GM12865 (cell line): ENCODE data around the gene MYCL.
A peak's percentile ranks its signal among the peaks of the same experiment; 100 is the strongest.

Source experiments
- DNase-seq: peaks from one replicate; pipeline ENCODE4 v3.0.0; 2010; ENCODE audit warnings: low read depth
- H3K4me3 ChIP-seq: 2 replicates; pipeline ENCODE4 v1.5.1; 2011; ENCODE audit warnings: mild to moderate bottlenecking, low read depth, low read length, control low read depth
- TF ChIP-seq, protein P1 (sequence below): IDR thresholded peaks from 2 replicates; pipeline ENCODE4 v1.5.1; 2011; ENCODE audit warnings: low read length, control low read depth, low read depth, inconsistent platforms; ENCODE audit not compliant: insufficient read depth; ENCODE audit errors: missing control alignments

Gene MYCL, protein sequence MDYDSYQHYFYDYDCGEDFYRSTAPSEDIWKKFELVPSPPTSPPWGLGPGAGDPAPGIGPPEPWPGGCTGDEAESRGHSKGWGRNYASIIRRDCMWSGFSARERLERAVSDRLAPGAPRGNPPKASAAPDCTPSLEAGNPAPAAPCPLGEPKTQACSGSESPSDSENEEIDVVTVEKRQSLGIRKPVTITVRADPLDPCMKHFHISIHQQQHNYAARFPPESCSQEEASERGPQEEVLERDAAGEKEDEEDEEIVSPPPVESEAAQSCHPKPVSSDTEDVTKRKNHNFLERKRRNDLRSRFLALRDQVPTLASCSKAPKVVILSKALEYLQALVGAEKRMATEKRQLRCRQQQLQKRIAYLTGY

DNA sequence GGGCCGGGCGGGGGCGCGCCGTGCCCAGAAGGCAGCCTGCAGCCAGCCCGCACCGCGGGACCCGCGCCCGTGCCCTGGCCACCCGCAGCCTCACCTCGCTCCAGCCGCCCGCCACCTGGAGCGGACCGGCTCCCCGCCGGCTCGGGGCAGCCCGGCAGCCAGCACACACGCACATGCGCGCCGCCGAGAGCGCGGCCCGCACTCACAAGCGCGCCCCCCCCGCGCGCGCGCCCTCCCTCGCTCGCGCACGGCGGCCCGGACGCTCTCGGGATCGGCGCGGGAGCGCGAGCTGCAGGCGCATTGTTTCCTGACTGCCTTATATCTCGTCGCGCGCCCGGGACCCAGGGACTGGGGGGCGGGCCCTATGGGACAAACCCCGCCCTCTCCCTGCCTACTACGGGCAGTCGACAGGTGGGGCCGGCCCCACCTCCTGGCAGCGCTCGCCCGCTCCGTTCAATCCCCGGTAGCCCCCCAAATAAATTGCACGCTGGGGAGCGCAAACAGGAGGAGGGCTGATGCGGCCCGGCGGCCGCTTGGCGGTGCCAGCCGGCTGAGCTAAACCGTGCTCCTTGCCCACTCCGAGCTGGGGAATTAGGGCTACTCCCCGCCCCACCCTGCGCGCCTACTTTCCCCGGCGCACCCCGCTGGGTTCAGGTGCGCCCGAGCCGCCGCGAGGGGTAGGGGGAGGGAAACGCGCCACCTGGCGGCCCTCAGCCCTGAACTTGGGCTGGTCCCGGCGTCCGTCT lies at the start of gene MYCL:
MYCL (minus strand) TSS at position 204 of the 746 bp plus-strand sequence. CDS start 483 bp downstream, outside the sequence.
- DNase-seq = peak; percentile 93

DNA sequence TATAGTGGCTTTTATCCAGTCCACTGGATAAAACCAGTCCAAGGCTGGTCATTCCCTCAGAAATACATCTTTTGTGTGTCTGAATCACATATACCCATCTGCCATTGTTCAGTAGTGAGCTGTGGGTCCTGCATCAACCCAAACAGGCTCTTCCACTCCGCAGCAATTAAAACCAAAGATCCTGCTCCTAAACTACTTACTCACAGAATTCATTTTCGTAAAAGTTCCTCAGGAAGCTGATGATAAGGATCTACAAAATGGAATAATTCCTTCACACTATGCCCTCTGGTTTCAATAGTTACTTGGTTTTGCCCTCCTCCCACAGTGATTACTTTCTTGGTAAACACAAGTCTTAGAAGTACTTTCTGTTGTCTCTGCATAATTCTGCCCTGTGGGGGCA lies 48.2 kb upstream of the MYCL start:
- TF ChIP-seq, protein P1, sequence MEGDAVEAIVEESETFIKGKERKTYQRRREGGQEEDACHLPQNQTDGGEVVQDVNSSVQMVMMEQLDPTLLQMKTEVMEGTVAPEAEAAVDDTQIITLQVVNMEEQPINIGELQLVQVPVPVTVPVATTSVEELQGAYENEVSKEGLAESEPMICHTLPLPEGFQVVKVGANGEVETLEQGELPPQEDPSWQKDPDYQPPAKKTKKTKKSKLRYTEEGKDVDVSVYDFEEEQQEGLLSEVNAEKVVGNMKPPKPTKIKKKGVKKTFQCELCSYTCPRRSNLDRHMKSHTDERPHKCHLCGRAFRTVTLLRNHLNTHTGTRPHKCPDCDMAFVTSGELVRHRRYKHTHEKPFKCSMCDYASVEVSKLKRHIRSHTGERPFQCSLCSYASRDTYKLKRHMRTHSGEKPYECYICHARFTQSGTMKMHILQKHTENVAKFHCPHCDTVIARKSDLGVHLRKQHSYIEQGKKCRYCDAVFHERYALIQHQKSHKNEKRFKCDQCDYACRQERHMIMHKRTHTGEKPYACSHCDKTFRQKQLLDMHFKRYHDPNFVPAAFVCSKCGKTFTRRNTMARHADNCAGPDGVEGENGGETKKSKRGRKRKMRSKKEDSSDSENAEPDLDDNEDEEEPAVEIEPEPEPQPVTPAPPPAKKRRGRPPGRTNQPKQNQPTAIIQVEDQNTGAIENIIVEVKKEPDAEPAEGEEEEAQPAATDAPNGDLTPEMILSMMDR = no peak
- DNase-seq = no peak
- H3K4me3 ChIP-seq = no peak overlapping the region

More for the DNA sequence above, at the start of gene MYCL:
- TF ChIP-seq, protein P1 = peak; percentile 70
- H3K4me3 ChIP-seq = peak within 1 kb of the TSS; percentile 81

DNA sequence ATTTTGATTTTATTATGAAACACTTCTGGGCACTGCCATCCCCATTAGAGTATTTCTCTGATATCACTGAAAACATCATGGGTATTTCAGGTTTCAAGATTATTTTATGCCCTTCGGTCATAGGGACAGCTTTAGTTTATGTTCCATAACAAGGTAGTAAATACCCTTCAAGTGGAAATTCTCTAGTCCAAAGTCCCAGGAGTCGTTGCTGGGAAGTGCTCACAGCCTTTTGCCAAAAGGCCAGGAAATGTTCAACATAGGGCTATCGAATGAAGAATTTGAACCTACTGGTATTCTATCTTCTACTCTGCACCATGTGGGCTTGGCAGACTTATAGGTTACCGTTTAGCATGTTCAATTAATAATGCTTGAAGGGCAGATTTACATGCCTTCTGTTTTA lies 45.5 kb upstream of the MYCL start:
- H3K4me3 ChIP-seq = no peak overlapping the region
- DNase-seq = no peak
- TF ChIP-seq, protein P1 = no peak

DNA sequence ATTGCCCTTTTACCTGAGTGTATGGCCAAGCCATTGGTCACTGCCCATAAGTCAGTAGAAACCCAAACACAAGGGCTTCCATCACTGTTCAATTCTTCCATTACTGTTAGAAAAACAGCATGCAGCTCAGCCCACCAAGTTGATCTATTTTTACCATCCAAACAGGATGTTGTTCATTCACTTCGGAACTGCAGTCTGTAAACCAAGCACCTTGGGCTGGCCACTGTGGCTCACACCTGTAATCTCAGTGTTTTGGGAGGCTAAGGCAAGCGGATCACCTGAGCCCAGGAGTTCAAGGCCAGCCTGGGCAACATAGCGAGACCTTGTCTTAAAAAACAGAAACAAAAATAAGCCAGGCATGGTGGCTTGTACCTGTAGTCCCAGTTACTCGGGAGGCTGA lies 44.5 kb upstream of the MYCL start:
- TF ChIP-seq, protein P1 = no peak
- DNase-seq = peak; percentile 61
- no peak overlapping the region for H3K4me3 ChIP-seq

DNA sequence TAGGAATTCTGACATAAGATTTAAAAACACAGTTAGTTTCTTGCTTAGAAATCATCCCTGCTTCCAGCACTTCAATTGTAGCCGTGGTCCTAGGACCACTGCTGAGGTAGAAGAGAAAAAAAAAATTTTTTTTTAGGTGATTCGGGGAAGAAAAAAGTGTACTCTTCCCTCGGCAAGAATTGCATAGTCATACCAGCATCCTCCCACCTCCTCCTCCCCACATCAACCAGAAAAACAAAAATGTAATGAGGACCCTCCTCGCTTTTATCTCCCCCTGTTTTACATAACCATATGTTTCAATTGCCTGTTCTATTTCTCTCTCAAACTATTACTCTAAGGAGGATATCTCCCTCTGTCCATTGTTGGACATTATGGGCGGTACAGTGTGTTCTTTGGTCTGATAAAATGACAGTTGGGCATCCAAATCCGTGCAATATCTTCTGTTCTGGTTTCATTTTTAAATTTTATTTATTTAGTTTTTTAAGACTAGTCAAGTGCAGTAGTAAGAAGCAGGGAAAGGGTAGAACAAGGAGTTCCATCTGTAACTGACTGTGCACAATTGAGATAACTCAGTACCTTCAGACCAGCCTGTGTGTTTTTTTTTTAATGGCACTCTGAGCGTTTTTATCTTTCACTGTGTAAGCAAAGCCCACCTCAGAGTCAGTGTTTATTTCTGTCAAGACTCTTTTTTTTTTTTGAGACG lies 42.8 kb upstream of the MYCL start:
- no peak overlapping the region for H3K4me3 ChIP-seq
- no peak for DNase-seq
- TF ChIP-seq, protein P1 = no peak

DNA sequence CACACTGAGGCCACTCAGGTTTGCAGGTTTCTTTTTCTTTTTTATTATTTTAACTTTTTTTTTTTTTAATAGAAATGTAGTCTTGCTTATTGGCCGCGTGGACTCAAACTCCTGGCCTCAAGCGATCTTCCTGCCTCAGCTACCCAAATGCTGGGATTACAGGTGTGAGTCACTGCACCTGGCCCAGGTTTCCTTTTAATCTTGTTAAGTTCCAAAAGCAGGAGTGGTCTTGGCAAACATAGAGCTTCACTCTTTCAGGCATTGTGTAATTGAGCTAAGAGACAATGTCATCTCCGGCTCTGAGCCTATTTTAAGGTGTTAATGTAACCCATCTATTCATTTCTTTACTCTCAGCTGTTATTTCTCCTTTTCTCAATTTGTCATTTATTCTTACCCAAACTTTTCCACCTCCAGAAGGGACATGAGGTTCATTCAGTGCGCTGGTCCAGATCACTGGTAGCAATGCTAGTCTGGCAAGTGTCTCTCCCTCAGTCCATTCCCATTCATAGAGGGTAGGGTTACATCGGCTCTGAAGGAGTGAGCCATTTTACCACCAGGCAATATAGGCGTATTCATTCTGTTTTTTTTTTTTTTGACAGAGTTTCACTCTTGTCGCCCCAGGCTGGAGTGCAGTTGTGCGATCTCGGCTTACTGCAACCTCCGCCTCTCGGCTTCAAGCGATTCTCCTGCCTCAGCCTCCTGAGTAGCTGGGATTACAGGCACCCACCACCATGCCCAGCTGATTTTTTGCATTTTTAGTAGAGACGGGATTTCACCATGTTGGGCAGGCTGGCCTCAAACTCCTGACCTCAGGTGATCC lies 42.0 kb upstream of the MYCL start:
- TF ChIP-seq, protein P1 = no peak
- H3K4me3 ChIP-seq = no peak overlapping the region
- DNase-seq = no peak
